GM18873 (cell line): ENCODE data around the gene NPAS1.
"Not testable (repeated sequence)": the region's sequence is repeated elsewhere in the genome, so short reads cannot be mapped to it uniquely, and the experiment has no call there.

Experiments
- ATAC-seq: cut with Tn5 transposase; IDR thresholded peaks from one replicate; pipeline ENCODE4 v1.9.1; 2021; ENCODE audit warnings: mild to moderate bottlenecking, moderate library complexity, moderate number of reproducible peaks; ENCODE audit not compliant: unreplicated experiment, low FRiP score

The NPAS1 gene

GRCh38 chr19:47044946-47045866 is 25.6 kb downstream of the NPAS1 start:
- no peak for ATAC-seq

GRCh38 chr19:47045867-47046470 is 26.3 kb downstream of the NPAS1 start:
- ATAC-seq, result no peak

DNA sequence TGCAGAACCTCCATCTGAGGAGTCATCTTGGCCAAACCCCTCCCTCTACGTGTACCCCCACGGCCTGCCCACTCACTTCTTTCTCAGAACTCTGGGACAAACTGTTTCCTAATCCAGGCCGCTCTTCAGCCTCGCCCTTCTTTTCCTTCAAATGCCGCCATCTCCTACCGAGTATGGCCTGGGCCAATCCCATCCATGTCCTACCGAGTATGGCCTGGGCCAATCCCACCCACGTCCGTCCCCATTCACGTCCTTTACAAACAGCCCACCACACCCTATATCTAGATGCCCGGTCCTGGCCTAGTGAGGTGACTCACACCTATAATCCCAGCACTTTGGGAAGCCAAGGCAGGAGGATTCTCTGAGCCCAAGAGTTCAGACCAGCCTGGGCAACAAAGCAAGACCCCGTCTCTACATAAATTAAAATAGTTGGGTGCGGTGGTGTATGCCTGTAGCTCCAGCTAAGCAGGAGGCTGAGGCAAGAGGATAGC is 27.7 kb downstream of the NPAS1 start:
- no peak for ATAC-seq

- no peak for ATAC-seq
Observed at GRCh38 chr19:47047763-47048405, 28.2 kb downstream of the NPAS1 start.

GRCh38 chr19:47049307-47049700 is 29.7 kb downstream of the NPAS1 start:
- no peak for ATAC-seq

DNA sequence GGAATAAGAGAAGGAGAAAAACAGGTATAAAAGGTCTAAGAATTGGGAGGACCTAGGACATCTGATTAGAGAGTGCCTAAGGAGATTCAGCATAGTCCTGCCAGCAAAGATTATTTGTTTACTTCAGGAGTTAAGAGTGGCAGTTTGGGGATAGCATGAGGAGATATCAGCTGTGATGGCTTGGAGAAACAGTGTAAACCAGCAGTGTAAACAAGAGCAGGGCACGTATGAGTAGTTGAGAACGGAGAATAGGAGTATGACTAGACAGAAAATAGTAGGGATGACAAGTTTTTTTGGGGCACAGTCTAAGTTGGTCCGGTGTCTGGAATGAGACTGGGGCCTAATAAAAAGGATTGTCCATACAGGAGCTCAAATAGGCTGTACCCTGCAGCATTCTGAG is 30.9 kb downstream of the NPAS1 start:
- not testable (repeated sequence) for ATAC-seq

DNA sequence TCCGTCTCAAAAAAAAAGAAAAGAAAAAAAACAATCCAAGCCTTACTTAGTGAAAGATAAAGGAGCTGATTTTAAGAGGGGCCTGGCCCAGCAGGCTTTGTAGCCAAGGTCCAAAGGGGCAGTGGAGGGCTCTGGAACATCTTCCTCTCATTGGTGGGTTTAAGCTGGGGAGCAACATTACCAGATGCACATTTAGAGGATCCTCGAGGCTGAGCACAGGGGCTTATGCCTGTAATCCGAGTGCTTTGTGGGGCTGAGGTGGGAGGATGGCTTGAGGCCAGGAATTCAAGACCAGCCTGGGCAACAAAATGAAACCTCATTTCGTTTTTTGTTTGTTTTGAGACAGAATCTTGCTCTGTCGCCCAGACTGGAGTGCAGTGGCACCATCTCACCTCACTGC is 36.8 kb downstream of the NPAS1 start:
- ATAC-seq, result no peak

DNA sequence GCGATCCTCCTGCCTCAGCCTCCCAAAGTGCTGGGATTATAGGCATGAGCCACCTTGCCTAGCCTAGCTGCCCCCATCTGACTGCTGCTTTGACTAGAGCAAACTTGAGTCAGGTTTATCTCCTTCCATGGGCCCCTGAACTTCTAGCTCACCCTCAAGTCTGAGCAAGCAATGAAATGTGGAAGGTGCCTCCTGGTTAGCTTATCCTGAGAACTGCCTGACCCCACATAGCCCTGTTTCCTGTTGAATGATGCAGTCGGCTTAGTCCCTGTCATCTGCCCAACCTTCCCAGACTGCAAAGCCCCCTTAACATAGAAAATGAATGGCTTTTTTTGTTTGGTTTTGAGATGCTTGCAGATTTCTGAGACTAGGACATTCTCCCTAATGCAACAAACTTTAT is 37.7 kb downstream of the NPAS1 start:
- no peak for ATAC-seq

DNA sequence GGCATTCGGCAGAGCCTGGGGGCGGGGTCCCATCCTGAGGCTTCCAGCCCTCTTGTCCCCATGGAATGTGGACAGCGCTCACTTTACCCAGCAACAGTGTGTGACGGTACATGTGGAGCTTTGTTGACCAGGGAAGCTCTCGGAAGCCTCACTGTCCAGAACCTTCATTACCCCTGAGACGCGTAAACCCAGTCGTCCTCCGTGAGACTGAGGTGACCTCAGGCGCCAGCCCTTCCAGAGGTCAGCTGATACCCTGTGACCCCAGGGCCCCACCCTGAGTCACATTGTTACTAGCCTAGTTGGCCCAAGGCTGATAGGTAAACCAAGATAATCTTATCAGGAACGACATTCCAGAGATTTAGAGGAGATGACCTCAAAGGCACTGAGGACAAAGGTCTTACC is 39.0 kb downstream of the NPAS1 start:
- no peak for ATAC-seq

DNA sequence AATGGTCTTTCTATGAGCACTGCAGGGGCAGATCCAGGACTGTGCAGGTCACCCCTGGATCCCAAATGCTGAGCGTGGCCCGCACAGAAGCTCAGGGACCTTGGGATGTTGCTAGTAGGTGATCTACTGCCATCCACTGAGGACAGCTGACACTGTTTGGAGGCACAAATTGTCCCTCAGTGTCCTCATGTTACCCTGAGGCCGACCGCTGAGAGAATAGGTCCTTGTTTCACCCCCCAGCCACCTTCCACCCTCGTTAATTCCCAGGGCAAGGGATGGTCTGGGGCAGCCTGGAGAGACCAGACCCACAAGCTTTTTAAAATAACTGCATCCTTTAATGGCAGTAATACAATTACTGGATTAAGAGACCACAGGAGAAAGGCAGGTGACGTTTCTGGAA is 44.2 kb downstream of the NPAS1 start:
- ATAC-seq, result no peak

GRCh38 chr19:47065242-47065641 is 45.6 kb downstream of the NPAS1 start:
- ATAC-seq, result no peak

DNA sequence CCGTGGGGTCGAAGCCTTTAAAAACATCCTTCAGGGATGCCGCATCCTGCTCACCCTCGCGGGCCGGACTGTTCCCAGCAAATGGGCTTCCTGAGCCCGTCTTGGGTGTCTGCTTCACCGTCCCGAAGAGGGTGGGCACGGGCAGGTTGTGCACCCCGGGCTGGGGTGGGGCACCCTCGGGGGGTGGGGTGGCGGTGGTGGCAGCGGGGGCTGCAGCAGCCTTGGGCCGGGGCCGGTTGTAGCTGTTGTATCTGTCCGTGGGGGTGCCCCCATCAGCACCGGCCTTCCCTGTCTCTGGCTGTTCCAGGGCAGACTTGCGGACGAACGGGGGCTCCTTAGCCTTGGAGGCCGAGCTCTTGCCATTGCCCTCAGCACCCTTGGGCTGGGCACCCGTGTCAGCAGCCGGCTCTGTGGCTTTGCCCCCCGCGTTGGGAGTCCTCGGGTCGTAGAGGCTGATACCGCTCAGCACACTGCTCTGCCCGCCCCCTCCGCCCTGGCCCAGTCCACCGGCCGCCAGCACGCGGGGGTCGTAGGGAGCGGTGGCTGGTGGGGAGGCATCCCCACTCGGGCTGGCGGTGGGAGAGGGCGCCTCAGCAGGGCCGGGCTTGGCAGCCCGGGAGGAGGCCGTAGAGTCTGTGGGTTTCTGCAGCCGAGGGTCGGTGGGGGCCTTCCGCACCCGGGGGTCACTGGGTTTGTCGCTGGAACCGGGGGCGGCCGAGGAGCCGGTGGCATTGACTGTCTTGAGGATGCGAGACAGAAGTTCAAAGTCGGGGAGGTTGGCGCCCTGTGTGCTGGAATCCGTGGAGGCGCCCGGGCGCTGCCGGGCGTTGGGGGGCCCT is 47.0 kb downstream of the NPAS1 start:
- ATAC-seq, result no peak

- no peak for ATAC-seq
Observed at GRCh38 chr19:47067215-47067847, 47.7 kb downstream of the NPAS1 start.

DNA sequence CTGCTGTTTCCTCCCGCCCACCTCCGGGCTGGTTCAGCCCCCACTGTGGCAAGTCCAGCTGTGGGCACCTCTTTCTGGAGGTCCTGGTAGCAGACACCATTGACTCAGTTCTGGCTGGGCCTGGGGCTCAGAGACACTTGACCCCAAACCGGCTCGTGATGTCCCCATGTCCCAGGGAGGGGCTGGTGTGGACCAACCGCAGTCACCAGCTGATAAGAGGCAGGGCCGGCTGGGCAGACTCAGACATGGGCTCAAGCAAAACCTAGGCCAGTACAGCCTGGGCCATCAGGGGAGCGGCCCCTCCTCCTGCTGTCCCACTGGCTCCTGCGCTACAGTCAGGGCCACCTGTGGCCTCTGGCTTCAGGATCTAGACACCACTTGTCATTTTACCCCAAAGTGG is 48.6 kb downstream of the NPAS1 start:
- ATAC-seq, result no peak

DNA sequence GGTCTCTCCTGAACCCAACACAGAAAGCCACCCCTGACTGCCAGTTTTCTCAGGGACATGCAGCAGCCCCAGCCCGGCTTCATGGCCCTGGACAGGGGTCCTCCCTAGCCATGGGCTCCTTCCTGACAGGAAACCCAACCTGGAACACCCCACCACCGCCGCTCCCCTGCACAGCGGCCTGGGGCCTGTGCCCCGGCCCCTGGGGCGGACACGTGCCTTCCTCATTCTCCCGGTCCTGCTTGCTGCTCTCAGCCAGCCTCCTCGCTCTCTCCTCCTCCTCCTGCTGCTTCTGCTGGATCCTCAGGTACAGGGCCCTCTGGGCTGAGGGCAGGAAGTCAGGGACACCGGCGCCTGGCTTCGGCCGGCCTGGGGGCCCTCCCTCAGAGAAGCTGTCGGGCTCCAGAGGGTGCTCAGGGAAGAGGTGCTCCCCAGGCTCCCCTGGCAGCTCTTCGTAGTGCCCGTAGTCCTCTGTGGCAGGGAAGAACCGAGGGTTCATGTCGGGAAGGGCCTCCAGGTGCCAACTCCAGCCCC is 49.3 kb downstream of the NPAS1 start:
- no peak for ATAC-seq

- ATAC-seq, result no peak
Observed at GRCh38 chr19:47069795-47070194, 50.2 kb downstream of the NPAS1 start.

DNA sequence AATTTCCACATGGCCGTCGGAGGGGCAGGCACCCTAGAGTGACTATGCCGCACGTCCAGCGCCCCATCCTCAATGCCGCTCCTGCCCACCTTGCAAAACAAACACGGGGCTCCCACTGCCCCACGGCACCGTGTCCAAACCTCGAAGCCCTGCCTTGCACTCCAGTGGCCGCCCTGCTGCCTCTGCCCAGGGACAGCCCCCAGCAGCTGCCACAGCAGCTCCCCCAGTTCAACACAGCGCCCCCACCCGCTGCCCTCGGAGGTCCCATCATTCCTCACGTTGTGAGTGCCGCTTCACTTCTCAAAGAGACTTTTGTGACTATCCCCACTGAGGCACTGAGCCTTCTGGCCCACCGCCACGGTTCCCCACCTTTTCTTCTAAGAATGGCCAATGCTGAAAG is 51.1 kb downstream of the NPAS1 start:
- no peak for ATAC-seq

DNA sequence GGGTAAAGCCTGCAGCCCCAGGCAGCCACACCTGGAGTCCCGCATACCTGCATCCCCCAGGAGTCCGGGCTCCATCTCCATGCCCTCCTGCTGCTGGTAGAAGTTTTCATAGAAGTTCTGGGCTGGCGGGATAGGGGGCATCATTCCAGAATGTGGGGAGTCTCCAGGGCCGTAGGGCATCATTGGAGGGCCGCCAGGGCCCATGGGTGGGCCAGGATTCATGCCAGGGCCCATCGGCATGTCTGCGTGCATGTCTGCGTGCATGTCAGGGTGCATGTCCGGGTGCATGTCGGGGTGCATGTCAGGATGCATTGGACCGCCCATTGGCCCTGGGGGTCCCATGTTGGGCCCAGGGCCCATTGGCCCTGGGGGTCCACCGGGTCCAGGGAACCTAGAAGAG is 52.1 kb downstream of the NPAS1 start:
- no peak for ATAC-seq

- no peak for ATAC-seq
Observed at GRCh38 chr19:47072323-47072722, 52.7 kb downstream of the NPAS1 start.

DNA sequence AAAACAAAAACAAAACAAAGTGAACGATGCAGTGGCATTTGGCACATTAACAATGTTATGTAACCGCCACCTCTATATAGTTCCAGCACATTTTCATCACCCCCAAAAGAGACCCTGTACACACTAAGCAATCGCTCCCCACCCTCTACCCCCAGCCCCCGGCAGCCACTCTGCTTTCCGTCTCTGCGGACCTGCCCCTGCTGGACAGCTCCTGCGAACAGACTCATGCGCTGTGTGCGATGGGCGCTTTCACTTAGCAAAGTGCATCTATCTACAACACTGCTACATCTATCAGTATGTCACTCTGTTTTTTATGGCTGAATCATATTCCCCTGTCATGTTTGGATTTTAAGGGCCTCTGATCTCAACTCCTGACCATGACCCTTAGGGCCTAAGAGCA is 53.9 kb downstream of the NPAS1 start:
- ATAC-seq, result no peak
